Measurements from ENCODE around the gene HIVEP3.

Gene HIVEP3

GRCh38 chr1:41518471-41518870, 400.3 kb downstream of the HIVEP3 start:
- no peaks in the 10 kb centered on the region for H3K36me3 ChIP-seq (ENCODE audit: insufficient read depth, low read length)
- no peaks in the 10 kb centered on the region for H3K27me3 ChIP-seq (ENCODE audit: insufficient read depth, low read length)
- no peaks in the 10 kb centered on the region for H3K9me3 ChIP-seq (ENCODE audit: low read length)
- H3K4me1 ChIP-seq (ENCODE audit: insufficient read depth, low read length), result peaks cover 5% of the 10 kb centered on the region
- H3K4me3 ChIP-seq (ENCODE audit: low read length), result no peak overlapping the region
- no peak overlapping the region for H2AFZ ChIP-seq (ENCODE audit: low read depth, low read length)

- H3K9me3 ChIP-seq (ENCODE audit: low read length), result no peaks in the 10 kb centered on the region
- no peaks in the 10 kb centered on the region for H3K27me3 ChIP-seq (ENCODE audit: insufficient read depth, low read length)
- no peak overlapping the region for H3K4me3 ChIP-seq (ENCODE audit: low read length)
- no peaks in the 10 kb centered on the region for H3K36me3 ChIP-seq (ENCODE audit: insufficient read depth, low read length)
- H2AFZ ChIP-seq (ENCODE audit: low read depth, low read length), result no peak overlapping the region
- H3K4me1 ChIP-seq (ENCODE audit: insufficient read depth, low read length), result peaks cover 5% of the 10 kb centered on the region
Observed at GRCh38 chr1:41517062-41517438, 401.7 kb downstream of the HIVEP3 start.

DNA sequence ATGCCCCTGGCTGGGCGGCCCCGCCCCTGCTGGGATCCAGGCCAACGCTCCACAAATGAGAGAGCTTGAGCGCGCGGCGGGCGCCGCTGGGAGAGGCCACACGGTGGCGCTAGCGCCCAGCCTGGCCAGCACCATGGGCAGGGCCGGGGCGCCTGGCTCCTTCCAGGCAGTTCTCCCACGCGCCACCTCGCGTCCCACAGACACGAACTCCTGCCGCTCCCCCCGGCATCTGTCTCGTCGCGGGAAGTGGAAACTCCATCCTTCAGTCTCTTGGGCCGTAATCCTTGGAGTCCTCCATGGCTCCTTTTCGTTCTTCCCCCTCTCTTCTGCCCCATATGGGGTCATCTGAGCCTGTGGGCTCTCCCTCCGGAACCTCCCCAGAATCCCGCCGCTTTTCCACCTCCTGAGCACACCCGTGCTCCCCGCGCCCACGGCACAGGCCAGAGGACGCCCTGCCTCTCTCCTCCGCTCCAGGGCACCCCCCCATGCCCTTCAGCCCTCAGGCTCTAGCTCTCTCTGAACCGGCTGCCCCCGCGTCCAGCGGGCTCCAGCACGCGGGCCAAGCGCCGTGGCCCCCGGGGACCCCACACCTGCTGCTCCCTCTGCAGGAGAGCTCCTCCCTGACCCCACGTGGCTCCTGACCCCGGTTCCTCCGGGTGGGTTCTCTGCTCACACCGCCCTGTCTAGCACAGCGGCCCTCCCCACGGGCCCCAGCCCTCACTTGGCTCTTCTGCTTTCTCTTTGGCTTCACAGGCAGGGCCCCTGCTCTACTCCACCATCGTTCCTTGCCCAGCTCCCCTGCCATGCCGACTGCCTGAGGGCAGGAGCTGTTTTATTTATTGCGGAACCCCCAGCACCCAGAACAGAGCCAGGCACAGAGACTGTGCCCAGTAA, 402.3 kb downstream of the HIVEP3 start:
- Histone ChIP-seq H3K4me3 (ENCODE audit: low read length) (peak overlapping the region; percentile 25), H3K9me3 (ENCODE audit: low read length) (no peaks in the 10 kb centered on the region), H3K36me3 (ENCODE audit: insufficient read depth, low read length) (no peaks in the 10 kb centered on the region), H2AFZ (ENCODE audit: low read depth, low read length) (peak overlapping the region; percentile 48), H3K4me1 (ENCODE audit: insufficient read depth, low read length) (peaks cover 5% of the 10 kb centered on the region), H3K27me3 (ENCODE audit: insufficient read depth, low read length) (no peaks in the 10 kb centered on the region)

DNA sequence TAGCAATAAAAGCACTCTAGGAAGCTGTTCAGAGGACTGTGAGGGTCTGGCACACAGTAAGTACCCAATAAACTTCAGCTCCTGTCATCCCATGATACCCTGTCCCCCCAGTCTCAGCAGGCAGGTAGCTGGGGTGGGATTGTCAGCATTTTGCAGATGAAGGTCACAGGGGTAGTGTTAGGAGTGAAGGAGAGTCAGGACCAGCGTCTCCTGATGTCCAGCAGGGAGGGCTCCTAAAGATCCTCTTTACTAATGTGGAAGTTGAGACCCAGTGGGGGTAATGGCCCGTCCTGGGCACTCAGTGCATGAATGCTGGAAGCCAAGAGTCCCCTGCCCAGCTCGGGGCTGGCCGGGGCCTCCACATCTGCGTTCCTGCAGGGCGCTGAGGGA, 402.9 kb downstream of the HIVEP3 start:
- Histone ChIP-seq H2AFZ (ENCODE audit: low read depth, low read length) (no peak overlapping the region), H3K4me1 (ENCODE audit: insufficient read depth, low read length) (peaks cover 5% of the 10 kb centered on the region), H3K9me3 (ENCODE audit: low read length) (no peaks in the 10 kb centered on the region), H3K36me3 (ENCODE audit: insufficient read depth, low read length) (no peaks in the 10 kb centered on the region), H3K4me3 (ENCODE audit: low read length) (no peak overlapping the region), H3K27me3 (ENCODE audit: insufficient read depth, low read length) (no peaks in the 10 kb centered on the region)

- Histone ChIP-seq H3K4me3 (ENCODE audit: low read length) (no peak overlapping the region), H2AFZ (ENCODE audit: low read depth, low read length) (no peak overlapping the region), H3K27me3 (ENCODE audit: insufficient read depth, low read length) (no peaks in the 10 kb centered on the region), H3K4me1 (ENCODE audit: insufficient read depth, low read length) (peaks cover 5% of the 10 kb centered on the region), H3K36me3 (ENCODE audit: insufficient read depth, low read length) (no peaks in the 10 kb centered on the region), H3K9me3 (ENCODE audit: low read length) (no peaks in the 10 kb centered on the region)
Observed at GRCh38 chr1:41515131-41515678, 403.5 kb downstream of the HIVEP3 start.

- no peaks in the 10 kb centered on the region for H3K27me3 ChIP-seq (ENCODE audit: insufficient read depth, low read length)
- H3K9me3 ChIP-seq (ENCODE audit: low read length), result no peaks in the 10 kb centered on the region
- H3K4me3 ChIP-seq (ENCODE audit: low read length), result no peak overlapping the region
- no peaks in the 10 kb centered on the region for H3K36me3 ChIP-seq (ENCODE audit: insufficient read depth, low read length)
- H3K4me1 ChIP-seq (ENCODE audit: insufficient read depth, low read length), result peaks cover 5% of the 10 kb centered on the region
- no peak overlapping the region for H2AFZ ChIP-seq (ENCODE audit: low read depth, low read length)
Observed at GRCh38 chr1:41514381-41514780, 404.3 kb downstream of the HIVEP3 start.

GRCh38 chr1:41513383-41513735, 405.4 kb downstream of the HIVEP3 start:
- H2AFZ ChIP-seq (ENCODE audit: low read depth, low read length), result no peak overlapping the region
- H3K4me3 ChIP-seq (ENCODE audit: low read length), result no peak overlapping the region
- H3K36me3 ChIP-seq (ENCODE audit: insufficient read depth, low read length), result no peaks in the 10 kb centered on the region

GRCh38 chr1:41512701-41513382, 405.9 kb downstream of the HIVEP3 start:
- no peak overlapping the region for H2AFZ ChIP-seq (ENCODE audit: low read depth, low read length)
- H3K36me3 ChIP-seq (ENCODE audit: insufficient read depth, low read length), result no peaks in the 10 kb centered on the region
- H3K4me3 ChIP-seq (ENCODE audit: low read length), result no peak overlapping the region
- H3K9me3 ChIP-seq (ENCODE audit: low read length), result no peaks in the 10 kb centered on the region
- peaks cover 5% of the 10 kb centered on the region for H3K4me1 ChIP-seq (ENCODE audit: insufficient read depth, low read length)
- no peaks in the 10 kb centered on the region for H3K27me3 ChIP-seq (ENCODE audit: insufficient read depth, low read length)

More at GRCh38 chr1:41513383-41513735, 405.4 kb downstream of the HIVEP3 start:
- H3K9me3 ChIP-seq (ENCODE audit: low read length), result no peaks in the 10 kb centered on the region
- H3K4me1 ChIP-seq (ENCODE audit: insufficient read depth, low read length), result peaks cover 5% of the 10 kb centered on the region
- H3K27me3 ChIP-seq (ENCODE audit: insufficient read depth, low read length), result no peaks in the 10 kb centered on the region

DNA sequence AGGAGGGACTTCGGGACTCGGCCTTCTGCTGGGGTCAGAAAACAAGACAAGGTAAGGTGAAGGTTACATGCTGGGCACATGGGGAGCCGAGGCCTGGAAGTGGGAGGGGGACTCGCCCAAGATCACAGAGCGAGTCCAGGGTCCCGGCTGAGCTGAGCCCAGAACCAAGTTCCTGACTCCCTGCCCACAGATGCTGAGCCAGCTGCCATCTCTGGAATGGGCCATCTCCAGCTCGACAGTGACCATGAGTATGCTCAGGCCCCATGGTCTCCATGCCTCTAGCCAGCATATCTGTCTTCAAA, 407.5 kb downstream of the HIVEP3 start:
- peaks cover 3% of the 10 kb centered on the region for H3K4me1 ChIP-seq (ENCODE audit: insufficient read depth, low read length)
- no peak overlapping the region for H3K4me3 ChIP-seq (ENCODE audit: low read length)
- no peaks in the 10 kb centered on the region for H3K36me3 ChIP-seq (ENCODE audit: insufficient read depth, low read length)

GRCh38 chr1:41510531-41511238, 408.0 kb downstream of the HIVEP3 start:
- H3K27me3 ChIP-seq (ENCODE audit: insufficient read depth, low read length), result no peaks in the 10 kb centered on the region
- H3K4me1 ChIP-seq (ENCODE audit: insufficient read depth, low read length), result no peaks in the 10 kb centered on the region
- no peak overlapping the region for H2AFZ ChIP-seq (ENCODE audit: low read depth, low read length)
- H3K4me3 ChIP-seq (ENCODE audit: low read length), result no peak overlapping the region
- H3K36me3 ChIP-seq (ENCODE audit: insufficient read depth, low read length), result no peaks in the 10 kb centered on the region
- no peaks in the 10 kb centered on the region for H3K9me3 ChIP-seq (ENCODE audit: low read length)

More for the DNA sequence above, 407.5 kb downstream of the HIVEP3 start:
- no peaks in the 10 kb centered on the region for H3K27me3 ChIP-seq (ENCODE audit: insufficient read depth, low read length)
- no peak overlapping the region for H2AFZ ChIP-seq (ENCODE audit: low read depth, low read length)
- H3K9me3 ChIP-seq (ENCODE audit: low read length), result no peaks in the 10 kb centered on the region

- no peaks in the 10 kb centered on the region for H3K36me3 ChIP-seq (ENCODE audit: insufficient read depth, low read length)
- H2AFZ ChIP-seq (ENCODE audit: low read depth, low read length), result no peak overlapping the region
- H3K4me3 ChIP-seq (ENCODE audit: low read length), result no peak overlapping the region
- H3K27me3 ChIP-seq (ENCODE audit: insufficient read depth, low read length), result no peaks in the 10 kb centered on the region
- no peaks in the 10 kb centered on the region for H3K9me3 ChIP-seq (ENCODE audit: low read length)
- H3K4me1 ChIP-seq (ENCODE audit: insufficient read depth, low read length), result no peaks in the 10 kb centered on the region
Observed at GRCh38 chr1:41509270-41509671, 409.5 kb downstream of the HIVEP3 start.

DNA sequence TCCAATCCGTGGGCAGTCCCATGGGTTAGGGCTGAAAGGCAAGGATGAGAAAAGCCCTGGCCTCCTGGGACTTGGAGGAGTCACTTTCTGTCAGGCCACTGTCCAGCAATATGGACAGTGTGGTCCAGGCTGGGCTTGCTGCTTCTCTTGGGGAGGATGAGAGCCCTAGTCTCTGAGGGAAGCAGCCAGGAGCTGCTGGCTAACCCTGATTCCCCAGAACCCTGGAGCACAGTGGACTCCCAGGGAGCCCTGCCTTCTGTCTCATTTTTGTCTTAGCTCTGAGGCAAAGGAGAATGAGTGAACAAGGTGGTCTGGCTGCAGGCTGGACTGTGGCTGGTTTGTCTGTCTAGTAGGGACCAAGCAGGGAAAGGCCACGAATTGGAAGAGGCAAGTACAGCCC, 410.4 kb downstream of the HIVEP3 start:
- no peaks in the 10 kb centered on the region for H3K27me3 ChIP-seq (ENCODE audit: insufficient read depth, low read length)
- H3K36me3 ChIP-seq (ENCODE audit: insufficient read depth, low read length), result no peaks in the 10 kb centered on the region
- H3K4me1 ChIP-seq (ENCODE audit: insufficient read depth, low read length), result peaks cover 4% of the 10 kb centered on the region
- H3K9me3 ChIP-seq (ENCODE audit: low read length), result no peaks in the 10 kb centered on the region
- H3K4me3 ChIP-seq (ENCODE audit: low read length), result no peak overlapping the region
- no peak overlapping the region for H2AFZ ChIP-seq (ENCODE audit: low read depth, low read length)

DNA sequence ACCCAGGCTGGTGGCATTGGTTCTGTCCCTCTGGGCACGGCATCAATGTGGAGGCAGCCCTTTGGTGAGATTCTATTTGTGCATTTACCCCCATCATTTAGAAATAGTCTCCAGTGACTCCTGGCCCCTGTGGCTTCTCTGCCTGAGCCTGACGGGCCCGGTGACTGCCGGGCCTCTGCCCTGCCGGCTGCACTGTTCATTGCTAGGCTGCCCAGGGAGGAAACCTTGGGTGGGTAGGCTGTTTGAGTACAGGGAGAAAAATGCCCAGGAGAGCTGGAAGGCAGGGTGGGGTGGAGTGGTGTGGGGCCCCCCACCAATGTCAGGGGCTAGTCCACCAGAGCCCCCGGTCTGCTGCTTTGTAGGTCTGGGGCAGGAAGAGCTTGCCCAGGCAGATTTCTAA, 410.9 kb downstream of the HIVEP3 start:
- Histone ChIP-seq H3K4me3 (ENCODE audit: low read length) (no peak overlapping the region), H3K4me1 (ENCODE audit: insufficient read depth, low read length) (peaks cover 7% of the 10 kb centered on the region), H2AFZ (ENCODE audit: low read depth, low read length) (no peak overlapping the region), H3K27me3 (ENCODE audit: insufficient read depth, low read length) (no peaks in the 10 kb centered on the region), H3K36me3 (ENCODE audit: insufficient read depth, low read length) (no peaks in the 10 kb centered on the region), H3K9me3 (ENCODE audit: low read length) (no peaks in the 10 kb centered on the region)
